ENCODE data around the gene LIPE. TPM values are rescaled to one million over a fixed set of nuclear protein-coding genes. Genes with fewer than 3 reads are reported as not detected.
A peak's percentile ranks its signal among the peaks of the same experiment; 100 is the strongest.

The LIPE gene
- total RNA-seq, 1 donor from 2014 or later, result 55.8 TPM

- no peaks in the 10 kb centered on the region for H3K9me3 ChIP-seq (replicated peaks)
- no peak overlapping the region for H3K27ac ChIP-seq (replicated peaks)
- H3K27me3 ChIP-seq (ENCODE audit: low read depth), result peaks cover 9% of the 10 kb centered on the region
- no peak for TF ChIP-seq CTCF (IDR thresholded peaks at IDR 0.05; ENCODE audit: borderline replicate concordance)
- peaks cover 8% of the 10 kb centered on the region for H3K4me1 ChIP-seq
- intact Hi-C loops (cut with micrococcal nuclease), result no loop called here
- DNase-seq, result no peak
- H3K36me3 ChIP-seq, result no peaks in the 10 kb centered on the region
- no peak overlapping the region for H3K4me3 ChIP-seq
Measured at GRCh38 chr19:42471554-42472249, 44.5 kb upstream of the LIPE start.

GRCh38 chr19:42469311-42470235, 42.4 kb upstream of the LIPE start:
- Histone ChIP-seq H3K4me3 (no peak overlapping the region), H3K9me3 (replicated peaks) (no peaks in the 10 kb centered on the region), H3K36me3 (no peaks in the 10 kb centered on the region), H3K27ac (replicated peaks) (no peak overlapping the region), H3K4me1 (peaks cover 21% of the 10 kb centered on the region), H3K27me3 (ENCODE audit: low read depth) (peaks cover 9% of the 10 kb centered on the region)
- intact Hi-C loops (cut with micrococcal nuclease), result no loop called here
- DNase-seq, result no peak
- no peak for TF ChIP-seq CTCF (IDR thresholded peaks at IDR 0.05; ENCODE audit: borderline replicate concordance)

GRCh38 chr19:42468273-42468796, 41.1 kb upstream of the LIPE start:
- no peak for DNase-seq
- H3K27me3 ChIP-seq (ENCODE audit: low read depth), result peaks cover 9% of the 10 kb centered on the region
- H3K36me3 ChIP-seq, result no peaks in the 10 kb centered on the region
- no peak overlapping the region for H3K4me3 ChIP-seq
- TF ChIP-seq CTCF (IDR thresholded peaks at IDR 0.05; ENCODE audit: borderline replicate concordance), result no peak
- H3K9me3 ChIP-seq (replicated peaks), result no peaks in the 10 kb centered on the region
- no peak overlapping the region for H3K27ac ChIP-seq (replicated peaks)
- intact Hi-C loops (cut with micrococcal nuclease), result no loop called here
- peaks cover 21% of the 10 kb centered on the region for H3K4me1 ChIP-seq

- Histone ChIP-seq H3K4me1 (peaks cover 21% of the 10 kb centered on the region), H3K4me3 (no peak overlapping the region), H3K9me3 (replicated peaks) (no peaks in the 10 kb centered on the region), H3K36me3 (no peaks in the 10 kb centered on the region), H3K27ac (replicated peaks) (peak overlapping the region; percentile 78), H3K27me3 (ENCODE audit: low read depth) (peaks cover 6% of the 10 kb centered on the region)
- DNase-seq, result no peak
- intact Hi-C loops (cut with micrococcal nuclease), result no loop called here
- no peak for TF ChIP-seq CTCF (IDR thresholded peaks at IDR 0.05; ENCODE audit: borderline replicate concordance)
Measured at GRCh38 chr19:42467183-42467760, 40.1 kb upstream of the LIPE start.

GRCh38 chr19:42466521-42467182, 39.5 kb upstream of the LIPE start:
- intact Hi-C loops (cut with micrococcal nuclease), result no loop called here
- H3K27ac ChIP-seq (replicated peaks), result peak overlapping the region; percentile 78
- H3K4me1 ChIP-seq, result peaks cover 21% of the 10 kb centered on the region
- TF ChIP-seq CTCF (IDR thresholded peaks at IDR 0.05; ENCODE audit: borderline replicate concordance), result no peak
- no peak for DNase-seq
- H3K36me3 ChIP-seq, result no peaks in the 10 kb centered on the region
- H3K9me3 ChIP-seq (replicated peaks), result no peaks in the 10 kb centered on the region
- H3K4me3 ChIP-seq, result no peak overlapping the region
- peaks cover 3% of the 10 kb centered on the region for H3K27me3 ChIP-seq (ENCODE audit: low read depth)

Data from left ventricle myocardium inferior (tissue), 1 donor.